Measurements from ENCODE around the gene CPB2.

DNA sequence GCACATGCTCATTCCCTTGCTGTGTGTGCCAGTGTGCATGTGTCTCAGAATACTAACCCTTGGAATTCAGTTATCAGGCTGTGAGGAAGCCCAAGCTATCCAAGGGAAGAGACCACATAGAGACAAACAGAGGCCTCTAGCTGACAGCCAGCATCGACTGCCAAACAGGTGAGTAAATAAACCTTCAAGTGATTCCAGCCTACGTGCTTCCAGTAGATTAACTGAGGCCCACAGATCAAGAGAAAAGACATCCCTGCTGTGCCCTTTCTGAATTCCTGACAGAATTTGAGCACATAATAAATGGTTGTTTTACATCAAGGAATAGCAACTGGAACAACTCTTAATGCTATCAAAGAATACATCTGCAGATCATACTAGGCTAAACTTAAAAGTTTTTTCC lies 69.8 kb downstream of the CPB2 start:
- TF ChIP-seq, protein P1, sequence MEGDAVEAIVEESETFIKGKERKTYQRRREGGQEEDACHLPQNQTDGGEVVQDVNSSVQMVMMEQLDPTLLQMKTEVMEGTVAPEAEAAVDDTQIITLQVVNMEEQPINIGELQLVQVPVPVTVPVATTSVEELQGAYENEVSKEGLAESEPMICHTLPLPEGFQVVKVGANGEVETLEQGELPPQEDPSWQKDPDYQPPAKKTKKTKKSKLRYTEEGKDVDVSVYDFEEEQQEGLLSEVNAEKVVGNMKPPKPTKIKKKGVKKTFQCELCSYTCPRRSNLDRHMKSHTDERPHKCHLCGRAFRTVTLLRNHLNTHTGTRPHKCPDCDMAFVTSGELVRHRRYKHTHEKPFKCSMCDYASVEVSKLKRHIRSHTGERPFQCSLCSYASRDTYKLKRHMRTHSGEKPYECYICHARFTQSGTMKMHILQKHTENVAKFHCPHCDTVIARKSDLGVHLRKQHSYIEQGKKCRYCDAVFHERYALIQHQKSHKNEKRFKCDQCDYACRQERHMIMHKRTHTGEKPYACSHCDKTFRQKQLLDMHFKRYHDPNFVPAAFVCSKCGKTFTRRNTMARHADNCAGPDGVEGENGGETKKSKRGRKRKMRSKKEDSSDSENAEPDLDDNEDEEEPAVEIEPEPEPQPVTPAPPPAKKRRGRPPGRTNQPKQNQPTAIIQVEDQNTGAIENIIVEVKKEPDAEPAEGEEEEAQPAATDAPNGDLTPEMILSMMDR (IDR thresholded peaks at IDR 0.05; ENCODE audit: low read depth, low read length, poor library complexity, severe bottlenecking), result no peak
- no peak for TF ChIP-seq EZH2phosphoT487 (IDR thresholded peaks at IDR 0.05; ENCODE audit: borderline replicate concordance, low read length)

Measured in DOHH2 (cell line).